Testis (tissue), 3 donors: Measurements from ENCODE around the gene B4GALT1. TPM values are rescaled to one million over a fixed set of nuclear protein-coding genes. Genes with fewer than 3 reads are reported as not detected.
"Not testable (repeated sequence)": the region's sequence is repeated elsewhere in the genome, so short reads cannot be mapped to it uniquely, and the experiment has no call there.

Experiments used
- DNase-seq: peaks from one replicate; pipeline ENCODE4 v3.0.0-alpha.2; 2019
- H3K27ac ChIP-seq, 2 donors: fragments of 200-600 bp; sonication (generic); one replicate each; pipeline ENCODE4 v1.5.1; 2019
- H3K27me3 ChIP-seq: fragments of 200-600 bp; sonication (generic); one replicate; pipeline ENCODE4 v1.5.1; 2019
- H3K36me3 ChIP-seq: fragments of 200-600 bp; sonication (generic); one replicate; pipeline ENCODE4 v1.5.1; 2017; ENCODE audit warnings: low read depth; ENCODE audit errors: missing control alignments
- H3K4me1 ChIP-seq: fragments of 200-600 bp; sonication (generic); one replicate; pipeline ENCODE4 v1.5.1; 2019
- H3K4me3 ChIP-seq, 2 donors: fragments of 200-600 bp; sonication (generic); one replicate each; pipeline ENCODE4 v1.5.1; 2017 to 2019
- H3K9me3 ChIP-seq: fragments of 200-600 bp; sonication (generic); one replicate; pipeline ENCODE4 v1.5.1; 2017
- POLR2A ChIP-seq: fragments of 450-650 bp; IDR thresholded peaks from one replicate; pipeline ENCODE4 v1.6.1; 2017; ENCODE audit warnings: antibody characterized with exemption, mild to moderate bottlenecking, moderate library complexity
- WGBS, 2 donors: methylation state at CpG; one replicate each; pipeline ENCODE4 v1.1.5; 2018; 5-methylcytosine and 5-hydroxymethylcytosine counted together
- intact Hi-C: fragments of 100-400 bp; cut with DNase I; formaldehyde crosslinking; loops from one replicate; pipeline ENCODE4 v1.15.1; 2023; ENCODE audit warnings: low total_unique reads
- polyA plus RNA-seq: library from polyadenylated mRNA; stranded (reverse); fragments of 350-450 nt; fragmentation: Illumina TruSeq; extraction: RNeasy Lipid Tissue Mini Kit (QIAGEN cat#74804); gene quantifications from one replicate; pipeline ENCODE4 v1.2.3, GENCODE V29; 2014; ENCODE audit warnings: low read depth, low replicate concordance; ENCODE audit not compliant: insufficient read depth
- total RNA-seq, 2 donors: library from RNA; depleted of rRNA; stranded (reverse); fragments of >200 nt; gene quantifications; one replicate each; pipeline ENCODE4 v1.2.3, GENCODE V29; 2016
- TF ChIP-seq, protein P1 (sequence below), 3 experiments: fragments of 450-650 bp in 2 of 3; fragments of 200-600 bp in 1 of 3; sonication (generic) in 1 of 3; IDR thresholded peaks; one replicate each; pipeline ENCODE4 v1.5.1; 2016 to 2019; ENCODE audit warnings: antibody characterized with exemption in 3 of 3, mild to moderate bottlenecking in 2 of 3, moderate library complexity in 1 of 3

The B4GALT1 gene
- total and polyA plus RNA-seq, 3 donors from 2014 or later: 112 to 212 (median 192) TPM

DNA sequence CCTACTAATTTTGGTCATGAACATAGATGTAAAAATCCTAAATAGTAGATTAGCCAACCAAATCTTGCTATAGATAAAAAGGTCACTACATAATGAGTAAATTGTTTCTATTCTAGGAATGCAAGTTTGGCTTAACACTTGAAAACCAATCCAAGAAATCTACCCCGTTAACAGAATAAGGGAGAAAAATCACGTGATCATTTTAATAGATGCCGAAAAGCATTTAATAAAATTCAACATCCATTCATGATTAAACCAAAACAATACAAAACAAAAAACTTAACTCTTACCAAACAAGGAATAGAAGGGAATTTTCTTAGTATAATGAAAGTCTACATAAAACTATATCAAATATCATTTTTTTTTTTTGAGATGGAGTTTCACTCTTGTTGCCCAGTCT, 69.9 kb downstream of the B4GALT1 start:
- intact Hi-C loops: no loop called here
- no peaks in the 10 kb centered on the region for H3K4me1 ChIP-seq
- H3K9me3 ChIP-seq: no peaks in the 10 kb centered on the region
- TF ChIP-seq POLR2A: no peak
- TF ChIP-seq, protein P1, sequence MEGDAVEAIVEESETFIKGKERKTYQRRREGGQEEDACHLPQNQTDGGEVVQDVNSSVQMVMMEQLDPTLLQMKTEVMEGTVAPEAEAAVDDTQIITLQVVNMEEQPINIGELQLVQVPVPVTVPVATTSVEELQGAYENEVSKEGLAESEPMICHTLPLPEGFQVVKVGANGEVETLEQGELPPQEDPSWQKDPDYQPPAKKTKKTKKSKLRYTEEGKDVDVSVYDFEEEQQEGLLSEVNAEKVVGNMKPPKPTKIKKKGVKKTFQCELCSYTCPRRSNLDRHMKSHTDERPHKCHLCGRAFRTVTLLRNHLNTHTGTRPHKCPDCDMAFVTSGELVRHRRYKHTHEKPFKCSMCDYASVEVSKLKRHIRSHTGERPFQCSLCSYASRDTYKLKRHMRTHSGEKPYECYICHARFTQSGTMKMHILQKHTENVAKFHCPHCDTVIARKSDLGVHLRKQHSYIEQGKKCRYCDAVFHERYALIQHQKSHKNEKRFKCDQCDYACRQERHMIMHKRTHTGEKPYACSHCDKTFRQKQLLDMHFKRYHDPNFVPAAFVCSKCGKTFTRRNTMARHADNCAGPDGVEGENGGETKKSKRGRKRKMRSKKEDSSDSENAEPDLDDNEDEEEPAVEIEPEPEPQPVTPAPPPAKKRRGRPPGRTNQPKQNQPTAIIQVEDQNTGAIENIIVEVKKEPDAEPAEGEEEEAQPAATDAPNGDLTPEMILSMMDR (IDR thresholded peaks at IDR 0.05): no peak
- no peak overlapping the region for H3K27ac ChIP-seq
- no peaks in the 10 kb centered on the region for H3K36me3 ChIP-seq
- no peak for DNase-seq
- no peak overlapping the region for H3K4me3 ChIP-seq
- WGBS, 2 donors: 58% methylated on average over 3 of the region's 3 CpGs
- H3K27me3 ChIP-seq: no peaks in the 10 kb centered on the region

DNA sequence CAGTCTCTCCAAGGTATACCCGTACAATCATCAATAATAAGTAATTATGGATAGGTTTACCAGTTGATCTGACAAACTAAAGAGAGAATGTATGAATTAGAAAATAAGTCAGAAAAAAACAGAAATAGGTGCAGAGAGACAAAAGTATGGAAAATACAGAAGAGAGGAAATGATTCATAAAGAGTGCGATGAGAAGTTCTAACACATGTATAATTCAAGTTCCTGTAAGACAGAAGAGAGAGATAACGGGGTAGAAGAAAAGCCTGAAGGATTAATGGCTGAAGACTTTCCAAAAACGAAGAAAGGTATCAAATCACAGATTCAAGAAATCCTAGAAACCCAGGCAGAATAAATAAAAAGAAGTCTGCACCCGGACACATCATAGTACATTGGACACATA, 74.5 kb downstream of the B4GALT1 start:
- no peaks in the 10 kb centered on the region for H3K4me1 ChIP-seq
- H3K27me3 ChIP-seq: no peaks in the 10 kb centered on the region
- WGBS, 2 donors: 76 to 81% methylated on average over 5 of the region's 5 CpGs
- no peak for DNase-seq
- no peaks in the 10 kb centered on the region for H3K9me3 ChIP-seq
- TF ChIP-seq, protein P1 (IDR thresholded peaks at IDR 0.05): no peak
- TF ChIP-seq POLR2A: no peak
- H3K36me3 ChIP-seq: no peaks in the 10 kb centered on the region
- intact Hi-C loops: no loop called here
- H3K4me3 ChIP-seq: no peak overlapping the region
- no peak overlapping the region for H3K27ac ChIP-seq

DNA sequence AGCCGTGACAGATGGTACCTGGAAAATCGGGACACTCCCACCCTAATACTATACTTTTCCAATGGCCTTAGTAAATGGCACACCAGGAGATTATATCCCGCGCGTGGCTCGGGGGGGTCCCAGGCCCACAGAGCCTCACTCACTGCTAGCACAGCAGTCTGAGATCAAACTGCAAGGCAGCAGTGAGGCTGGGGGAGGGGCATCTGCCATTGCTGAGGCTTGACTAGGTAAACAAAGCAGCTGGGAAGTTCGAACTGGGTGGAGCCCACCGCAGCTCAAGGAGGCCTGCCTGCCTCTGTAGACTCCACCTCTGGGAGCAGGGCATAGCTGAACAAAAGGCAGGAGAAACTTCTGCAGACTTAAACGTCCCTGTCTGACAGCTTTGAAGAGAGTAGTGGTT, 81.5 kb downstream of the B4GALT1 start:
- DNase-seq, H3K4me1 ChIP-seq, H3K4me3 ChIP-seq, H3K27me3 ChIP-seq, H3K27ac ChIP-seq, H3K36me3 ChIP-seq, H3K9me3 ChIP-seq: not testable (repeated sequence)
- intact Hi-C loops: loop anchor here (10.0 kb wide), 1 partner anchor 79 kb away; the partner anchor contains the start of gene B4GALT1
- WGBS, 2 donors: 88 to 96% methylated on average over 9 of the region's 9 CpGs

DNA sequence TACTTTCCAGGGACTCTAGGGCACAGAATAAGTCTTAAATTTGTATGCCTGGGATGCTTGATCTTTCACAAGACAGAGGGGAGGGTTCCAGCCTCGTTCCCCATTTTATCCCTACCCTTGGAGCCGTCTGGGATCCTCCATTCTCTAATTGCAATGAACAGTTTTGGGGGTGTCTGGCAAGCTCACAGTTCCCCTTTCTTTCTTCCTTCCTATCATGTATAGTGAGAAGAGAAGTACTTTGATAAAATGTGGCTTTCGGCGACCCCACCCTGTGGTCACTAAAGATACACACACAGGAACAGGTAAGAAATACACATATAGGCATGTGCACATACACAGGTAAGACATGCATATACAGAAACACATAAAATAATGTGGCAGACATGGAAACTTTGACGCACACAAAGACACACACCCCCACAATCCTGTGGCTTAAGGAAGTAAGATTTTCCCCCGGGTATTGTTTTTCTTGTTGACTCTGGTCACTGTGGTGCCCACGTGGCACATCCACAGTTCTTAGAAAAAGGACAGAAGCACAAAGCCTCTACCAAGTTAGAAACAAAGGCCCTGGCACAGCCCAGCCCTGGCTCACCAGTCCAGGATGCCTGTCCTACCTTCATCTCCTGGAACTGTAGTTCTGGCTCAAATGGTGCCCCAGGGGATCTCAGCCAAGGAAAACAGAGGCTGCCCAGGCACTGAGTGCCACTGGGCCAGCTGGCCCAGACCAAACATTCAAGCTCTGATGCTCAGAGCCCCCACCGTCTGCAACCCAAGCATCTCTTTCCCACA, 84.4 kb downstream of the B4GALT1 start:
- H3K4me3 ChIP-seq: no peak overlapping the region
- intact Hi-C loops: loop anchor here (5.0 to 10.0 kb wide), 2 partner anchors 82 to 145 kb away; partner anchors contain the start of gene B4GALT1
- H3K36me3 ChIP-seq: no peaks in the 10 kb centered on the region
- DNase-seq: no peak
- no peaks in the 10 kb centered on the region for H3K27me3 ChIP-seq
- WGBS, 2 donors: 72 to 73% methylated on average over 8 of the region's 8 CpGs
- TF ChIP-seq, protein P1 (IDR thresholded peaks at IDR 0.05): no peak
- no peak for TF ChIP-seq POLR2A
- no peaks in the 10 kb centered on the region for H3K4me1 ChIP-seq
- H3K9me3 ChIP-seq: no peaks in the 10 kb centered on the region
- H3K27ac ChIP-seq: no peak overlapping the region

DNA sequence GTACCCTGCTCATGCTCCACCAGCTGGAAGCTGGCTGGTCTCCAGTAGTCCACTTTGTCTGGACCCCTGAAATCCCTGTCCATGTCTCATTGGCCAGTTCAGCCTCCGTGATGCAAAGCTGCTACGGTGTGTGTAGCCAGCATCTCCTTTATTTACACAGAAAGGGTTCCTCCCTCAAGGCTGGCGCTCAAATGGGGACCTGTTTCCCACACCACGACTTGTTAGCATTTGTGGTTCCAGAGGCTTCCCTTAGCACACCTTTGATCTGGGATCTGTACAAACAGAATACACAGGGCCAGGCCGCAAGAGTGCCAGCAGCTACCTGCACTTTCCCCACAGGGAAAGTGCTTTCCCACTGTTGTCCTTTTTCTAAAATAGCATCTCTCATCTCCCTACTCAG, 85.0 kb downstream of the B4GALT1 start:
- DNase-seq: no peak
- H3K9me3 ChIP-seq: no peaks in the 10 kb centered on the region
- no peak overlapping the region for H3K4me3 ChIP-seq
- no peaks in the 10 kb centered on the region for H3K4me1 ChIP-seq
- H3K27me3 ChIP-seq: no peaks in the 10 kb centered on the region
- H3K36me3 ChIP-seq: no peaks in the 10 kb centered on the region
- intact Hi-C loops: loop anchor here (5.0 to 10.0 kb wide), 2 partner anchors 83 to 145 kb away; partner anchors contain the start of gene B4GALT1
- 85 to 92% methylated on average over 5 of the region's 5 CpGs for WGBS, 2 donors
- TF ChIP-seq POLR2A: no peak
- TF ChIP-seq, protein P1 (IDR thresholded peaks at IDR 0.05): no peak
- no peak overlapping the region for H3K27ac ChIP-seq
